ENCODE measurements around the gene SUPT20HL2. TPM values are rescaled to one million over a fixed set of nuclear protein-coding genes. Genes with fewer than 3 reads are reported as not detected.
"Not testable (repeated sequence)": the region's sequence is repeated elsewhere in the genome, so short reads cannot be mapped to it uniquely, and the experiment has no call there.

Gene SUPT20HL2
- total RNA-seq, 1 donor from 2014 or later = not detected

DNA sequence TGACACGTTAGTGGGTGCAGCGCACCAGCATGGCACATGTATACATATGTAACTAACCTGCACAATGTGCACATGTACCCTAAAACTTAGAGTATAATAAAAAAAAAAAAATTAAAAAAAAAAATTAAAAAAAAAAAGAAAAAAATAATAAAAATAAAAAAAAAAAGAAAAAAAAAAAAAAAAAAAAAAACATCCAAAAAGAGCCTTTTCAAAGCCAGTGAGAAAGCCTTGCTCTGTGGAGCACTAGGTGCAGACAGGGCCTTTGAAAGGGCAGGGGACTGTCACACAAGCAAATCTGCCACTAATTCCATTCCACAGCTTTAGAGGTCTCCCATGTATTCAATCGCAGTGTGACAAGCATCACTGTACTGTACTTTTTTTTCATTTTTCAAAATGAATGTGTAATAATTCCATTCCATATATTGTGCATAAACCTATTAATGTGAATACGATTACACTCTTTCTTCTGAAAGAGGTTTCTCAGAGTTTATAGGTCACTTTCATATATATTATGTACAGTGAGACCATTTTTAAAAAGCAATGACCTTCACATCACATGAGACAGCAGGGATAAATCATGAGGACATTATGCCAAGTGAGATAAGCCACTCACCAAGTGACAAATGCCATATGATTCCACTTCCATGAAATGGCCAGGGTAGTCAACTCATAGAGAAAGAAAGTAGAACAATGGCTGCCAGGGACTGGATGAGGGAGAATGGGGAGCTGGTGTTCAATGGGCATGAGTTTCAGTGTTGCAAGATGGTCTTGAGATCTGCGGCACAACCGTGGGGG, 4.1 kb downstream of the SUPT20HL2 start:
- not testable (repeated sequence) for DNase-seq (ENCODE audit: low read depth)

DNA sequence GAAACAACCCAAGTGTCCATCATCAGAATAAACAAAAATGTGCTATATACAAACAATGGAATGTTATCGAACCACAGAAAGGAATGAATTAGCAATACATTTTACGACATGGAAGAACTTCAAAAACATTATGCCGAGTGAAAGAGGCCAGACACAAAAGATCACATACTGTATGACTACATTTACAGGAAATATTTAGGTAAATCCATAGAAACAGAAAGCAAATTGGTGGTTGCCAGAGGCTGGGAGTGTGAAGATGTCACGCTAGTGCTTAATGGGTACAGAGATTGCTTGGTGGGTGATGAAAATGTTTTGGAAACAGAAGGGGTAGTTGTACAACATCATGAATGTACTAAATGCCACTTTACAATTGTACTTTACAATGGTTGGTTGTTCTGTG, 5.1 kb downstream of the SUPT20HL2 start:
- not testable (repeated sequence) for DNase-seq (ENCODE audit: low read depth)

GRCh38 chrX:24306440-24306839, 7.4 kb downstream of the SUPT20HL2 start:
- no peak for DNase-seq (ENCODE audit: low read depth)

GRCh38 chrX:24305905-24306304, 8.0 kb downstream of the SUPT20HL2 start:
- DNase-seq (ENCODE audit: low read depth) = no peak

- no peak for DNase-seq (ENCODE audit: low read depth)
Measured at GRCh38 chrX:24301806-24302205, 12.1 kb downstream of the SUPT20HL2 start.

DNA sequence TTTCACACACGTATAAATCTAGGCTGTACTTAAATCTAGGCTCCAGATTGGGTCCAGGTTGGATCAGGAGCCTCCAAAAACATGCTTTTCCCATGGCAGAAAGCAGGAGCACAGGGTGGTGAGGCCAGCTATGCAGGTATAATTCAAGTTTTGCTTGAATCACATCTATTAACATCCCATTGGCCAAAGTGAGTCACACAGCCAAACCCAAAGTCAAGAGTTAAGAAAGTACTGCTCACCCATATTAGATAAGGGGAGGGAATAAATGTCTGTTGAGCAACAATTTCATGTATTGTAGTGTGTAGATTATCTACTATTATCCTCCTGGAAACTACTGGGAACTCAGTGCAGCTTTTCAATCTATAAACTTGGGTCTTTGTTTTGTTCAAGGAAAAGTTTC, 12.8 kb downstream of the SUPT20HL2 start:
- no peak for DNase-seq (ENCODE audit: low read depth)

DNA sequence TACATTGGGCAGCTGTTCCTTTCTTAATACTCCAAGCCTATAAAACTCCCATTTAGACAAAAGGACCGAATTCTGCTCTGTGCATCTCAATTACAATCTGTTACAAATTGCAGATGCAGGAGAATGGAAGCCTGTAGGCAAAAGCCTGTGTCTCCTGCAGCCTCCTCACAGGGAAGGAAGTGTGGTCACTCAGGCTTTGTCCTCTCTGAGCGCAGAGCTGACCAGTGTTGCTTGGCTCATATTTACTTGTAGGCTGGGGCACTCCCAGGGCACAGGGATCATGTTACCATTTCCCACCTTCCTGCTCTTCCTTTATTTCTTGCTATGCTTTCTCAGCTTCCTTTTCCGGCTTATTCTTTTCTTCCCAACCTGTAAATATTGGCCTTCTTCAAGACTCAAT, 15.7 kb downstream of the SUPT20HL2 start:
- peak; percentile 17 for DNase-seq (ENCODE audit: low read depth)

DNA sequence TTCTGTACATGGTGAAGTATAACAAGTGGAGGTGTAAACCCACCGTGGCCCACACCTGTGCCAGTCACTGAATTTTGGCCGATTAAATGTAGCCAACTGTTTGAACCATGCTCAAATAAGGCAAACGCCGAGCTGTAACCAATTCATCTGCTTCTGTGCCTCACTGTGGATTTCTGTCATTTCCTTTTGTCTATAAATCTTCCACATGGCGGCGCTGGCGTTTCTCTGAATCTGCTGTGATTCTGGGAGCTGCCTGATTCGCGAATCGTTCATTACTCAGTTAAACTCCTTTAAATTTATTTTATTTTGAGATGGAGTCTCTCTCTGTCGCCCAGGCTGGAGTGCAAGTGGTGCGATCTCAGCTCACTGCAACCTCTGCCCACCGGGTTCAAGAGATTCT, 19.2 kb downstream of the SUPT20HL2 start:
- peak; percentile 4 for DNase-seq (ENCODE audit: low read depth)

DNA sequence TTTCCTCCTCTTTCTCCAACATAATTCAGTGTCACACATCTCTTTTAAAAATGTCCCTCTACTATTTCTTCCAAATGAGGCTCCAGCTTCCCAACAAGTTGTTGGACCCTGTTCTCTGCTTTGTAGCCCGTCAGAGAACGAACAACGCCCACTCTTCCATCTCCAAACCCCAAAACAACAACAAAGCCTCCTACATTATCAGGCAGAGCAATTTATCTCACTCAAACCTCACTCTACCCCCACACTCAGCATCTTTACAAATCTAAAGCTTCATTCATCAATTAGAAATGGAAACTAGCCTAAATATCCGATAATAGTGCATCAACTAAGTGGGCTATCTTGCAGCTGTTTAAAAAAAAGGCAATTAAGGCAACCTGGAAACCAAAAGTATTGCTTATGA, 20.5 kb downstream of the SUPT20HL2 start:
- no peak for DNase-seq (ENCODE audit: low read depth)

DNA sequence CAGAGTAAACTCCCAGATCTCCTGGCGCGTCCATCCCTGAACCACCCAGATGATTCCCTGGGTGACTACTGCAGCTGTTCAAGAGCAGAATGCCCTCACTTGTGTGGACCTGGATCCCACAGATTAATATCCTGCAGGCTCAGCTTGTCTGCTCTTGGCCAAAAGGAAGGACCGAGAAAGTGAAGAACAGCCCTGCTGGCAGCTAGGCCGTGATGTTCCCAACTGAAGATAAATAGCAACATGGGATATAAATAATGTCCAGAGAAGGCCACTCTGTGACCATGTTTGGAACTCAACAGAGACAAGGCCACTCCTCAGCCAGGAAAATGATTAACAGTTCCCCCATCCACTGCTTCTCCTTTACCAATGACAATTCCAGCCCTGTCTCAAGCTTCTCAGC, 21.5 kb downstream of the SUPT20HL2 start:
- no peak for DNase-seq (ENCODE audit: low read depth)

GRCh38 chrX:24285082-24285481, 28.8 kb downstream of the SUPT20HL2 start:
- no peak for DNase-seq (ENCODE audit: low read depth)

GRCh38 chrX:24283127-24283794, 30.6 kb downstream of the SUPT20HL2 start:
- DNase-seq (ENCODE audit: low read depth) = no peak

- peak; percentile 56 for DNase-seq (ENCODE audit: low read depth)
Measured at GRCh38 chrX:24282381-24283126, 31.3 kb downstream of the SUPT20HL2 start.

DNA sequence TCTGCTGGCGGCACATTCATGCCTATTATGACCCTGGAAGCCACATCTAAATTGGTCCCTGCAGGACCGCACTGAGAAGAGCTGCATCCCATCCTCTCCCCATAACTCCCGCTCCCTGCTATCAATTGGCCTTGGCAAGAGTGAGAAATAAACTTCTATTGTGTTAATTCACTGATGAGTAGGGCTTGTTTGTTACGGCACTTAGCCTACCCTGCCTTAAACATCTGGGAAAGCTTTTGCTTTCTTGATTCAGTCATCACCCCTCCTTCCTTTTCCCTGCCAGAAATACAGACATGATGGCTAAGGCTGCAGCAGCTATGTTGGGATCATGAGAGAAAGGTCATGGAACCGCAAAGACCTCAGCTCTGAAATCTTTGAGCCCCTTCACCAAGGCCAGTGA, 36.5 kb downstream of the SUPT20HL2 start:
- no peak for DNase-seq (ENCODE audit: low read depth)

DNA sequence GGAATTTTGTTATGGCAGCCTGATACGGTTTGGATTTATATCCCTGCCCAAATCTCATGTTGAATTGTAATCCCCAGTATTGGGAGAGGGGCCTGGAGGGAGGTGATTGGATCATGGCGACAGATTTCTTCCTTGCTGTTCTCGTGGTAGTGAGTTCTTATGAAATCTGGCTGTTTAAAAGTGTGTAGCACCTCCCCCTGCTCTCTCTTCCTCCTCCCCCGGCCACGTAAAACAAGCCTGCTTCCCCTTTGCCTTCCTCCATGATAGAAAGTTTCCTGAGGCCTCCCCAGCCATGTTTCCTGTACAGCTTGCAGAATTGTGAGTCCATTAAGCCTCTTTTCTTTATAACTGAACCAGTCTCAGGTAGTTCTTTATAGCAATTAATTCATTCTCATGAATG, 37.9 kb downstream of the SUPT20HL2 start:
- DNase-seq (ENCODE audit: low read depth) = no peak

DNA sequence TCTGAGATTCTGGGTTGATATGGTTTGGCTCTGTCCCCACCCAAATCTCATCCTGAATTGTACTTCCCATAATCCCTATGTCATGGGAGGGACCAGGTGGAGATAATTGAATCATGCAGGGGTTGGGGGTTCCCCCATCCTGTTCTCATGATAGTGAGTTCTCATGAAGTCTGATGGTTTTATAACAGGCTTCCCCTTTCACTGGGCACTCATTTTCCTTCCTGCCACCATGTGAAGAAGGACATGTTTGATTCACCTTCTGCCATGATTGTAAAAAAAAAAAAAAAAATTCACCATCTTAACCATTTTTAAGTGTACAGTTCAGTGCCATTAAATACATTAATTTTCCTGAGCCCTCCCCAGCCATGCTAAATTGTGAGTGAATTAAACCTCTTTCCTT, 42.6 kb downstream of the SUPT20HL2 start:
- no peak for DNase-seq (ENCODE audit: low read depth)

DNA sequence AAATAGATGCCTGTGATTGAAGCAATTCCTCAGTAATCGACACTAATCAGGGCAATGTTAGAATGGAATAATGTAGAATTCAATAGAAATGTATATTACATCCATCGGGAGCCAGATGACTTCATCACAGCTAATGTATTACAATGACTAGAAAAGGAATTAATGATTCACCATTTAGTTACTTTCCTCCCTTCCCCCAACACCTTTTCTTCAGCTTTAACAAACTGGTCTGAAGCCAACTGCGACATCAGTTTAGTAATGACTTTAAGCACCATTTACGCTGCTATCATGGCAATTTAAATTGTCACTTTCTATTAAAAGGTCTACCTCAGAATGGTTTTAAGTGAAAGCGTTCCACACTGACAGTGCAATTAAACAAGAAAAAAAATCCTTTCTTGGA, 45.1 kb downstream of the SUPT20HL2 start:
- no peak for DNase-seq (ENCODE audit: low read depth)

DNA sequence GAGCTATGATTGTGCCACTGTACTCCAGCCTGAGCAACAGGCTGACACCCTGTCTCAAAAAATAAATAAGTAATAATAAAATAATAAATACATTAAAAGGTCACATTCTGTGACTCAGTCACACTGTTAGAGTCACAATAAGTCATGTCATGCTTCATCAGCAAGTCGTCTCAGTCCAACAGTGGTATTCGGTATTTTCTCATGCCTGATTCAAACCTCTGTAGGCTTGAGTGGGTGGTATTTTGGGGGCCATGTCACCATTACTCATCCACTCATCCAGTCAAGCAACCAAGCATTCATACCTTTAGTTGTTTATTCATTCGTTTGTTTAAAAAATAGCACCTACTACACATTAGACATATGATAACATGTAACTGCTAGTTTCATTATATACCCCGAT, 46.9 kb downstream of the SUPT20HL2 start:
- no peak for DNase-seq (ENCODE audit: low read depth)

DNA sequence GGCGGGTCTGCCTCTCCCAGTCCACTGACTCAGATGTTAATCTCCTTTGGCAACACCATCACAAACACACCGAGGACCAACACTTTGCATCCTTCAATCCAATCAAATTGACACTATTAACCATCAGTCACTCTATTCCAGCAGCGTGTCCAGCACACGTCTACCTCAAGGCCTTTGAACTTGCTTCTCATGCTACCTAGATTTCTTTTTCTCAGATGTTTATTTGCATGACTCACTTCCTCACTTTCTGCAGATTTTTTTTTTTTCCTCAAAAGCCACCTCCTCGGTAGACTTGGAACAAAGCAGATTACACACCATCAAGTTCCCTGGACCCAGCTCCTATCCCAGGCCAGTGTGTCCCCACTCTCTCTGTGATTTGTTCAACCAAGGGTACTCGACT, 49.5 kb downstream of the SUPT20HL2 start:
- no peak for DNase-seq (ENCODE audit: low read depth)

DNA sequence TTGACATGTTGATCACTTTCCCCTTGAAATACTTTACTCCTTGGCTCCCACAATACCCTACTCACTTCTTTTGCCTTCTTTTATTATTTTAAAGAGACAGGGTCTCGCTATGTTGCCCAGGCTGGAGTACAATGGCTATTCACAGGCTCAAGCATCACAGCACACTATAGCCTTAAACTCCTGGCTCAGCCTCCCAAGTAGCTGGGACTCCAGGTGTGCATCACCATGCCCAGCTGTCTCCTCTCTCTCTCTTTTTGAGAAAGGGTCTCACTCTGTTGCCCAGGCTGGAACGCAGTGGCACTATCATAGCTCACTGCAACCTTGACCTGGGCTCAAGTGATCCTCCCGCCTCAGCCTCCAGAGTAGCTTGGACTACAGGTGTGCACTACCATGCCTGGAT, 51.6 kb downstream of the SUPT20HL2 start:
- no peak for DNase-seq (ENCODE audit: low read depth)

Data from myocyte (in vitro differentiated cells).